NAMALWA (cell line): ENCODE measurements around the gene GPR150.

Experiments used
- DNase-seq: peaks from one replicate; pipeline ENCODE4 v3.0.0-alpha.2; 2015; ENCODE audit warnings: low spot score

GPR150 gene

DNA sequence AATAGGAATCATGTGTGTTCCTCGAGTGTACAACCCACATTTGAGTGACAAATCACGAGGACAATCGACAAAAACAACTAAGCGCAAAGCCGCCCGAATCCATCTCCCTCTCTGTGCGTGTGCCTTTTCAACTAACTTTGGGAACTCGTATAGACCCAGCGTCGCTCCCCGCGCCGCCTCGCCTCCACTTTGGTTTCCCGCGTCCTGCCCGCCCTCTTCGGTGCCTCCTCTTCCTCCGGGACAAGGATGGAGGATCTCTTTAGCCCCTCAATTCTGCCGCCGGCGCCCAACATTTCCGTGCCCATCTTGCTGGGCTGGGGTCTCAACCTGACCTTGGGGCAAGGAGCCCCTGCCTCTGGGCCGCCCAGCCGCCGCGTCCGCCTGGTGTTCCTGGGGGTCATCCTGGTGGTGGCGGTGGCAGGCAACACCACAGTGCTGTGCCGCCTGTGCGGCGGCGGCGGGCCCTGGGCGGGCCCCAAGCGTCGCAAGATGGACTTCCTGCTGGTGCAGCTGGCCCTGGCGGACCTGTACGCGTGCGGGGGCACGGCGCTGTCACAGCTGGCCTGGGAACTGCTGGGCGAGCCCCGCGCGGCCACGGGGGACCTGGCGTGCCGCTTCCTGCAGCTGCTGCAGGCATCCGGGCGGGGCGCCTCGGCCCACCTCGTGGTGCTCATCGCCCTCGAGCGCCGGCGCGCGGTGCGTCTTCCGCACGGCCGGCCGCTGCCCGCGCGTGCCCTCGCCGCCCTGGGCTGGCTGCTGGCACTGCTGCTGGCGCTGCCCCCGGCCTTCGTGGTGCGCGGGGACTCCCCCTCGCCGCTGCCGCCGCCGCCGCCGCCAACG, at the start of gene GPR150:
Gene GPR150, plus strand, starts transcription at position 58 of the 840 bp plus-strand sequence. Its CDS starts 189 bp downstream, at position 247.
- DNase-seq: no peak

GRCh38 chr5:95572016-95572415, 47.9 kb upstream of the GPR150 start:
- no peak for DNase-seq

DNA sequence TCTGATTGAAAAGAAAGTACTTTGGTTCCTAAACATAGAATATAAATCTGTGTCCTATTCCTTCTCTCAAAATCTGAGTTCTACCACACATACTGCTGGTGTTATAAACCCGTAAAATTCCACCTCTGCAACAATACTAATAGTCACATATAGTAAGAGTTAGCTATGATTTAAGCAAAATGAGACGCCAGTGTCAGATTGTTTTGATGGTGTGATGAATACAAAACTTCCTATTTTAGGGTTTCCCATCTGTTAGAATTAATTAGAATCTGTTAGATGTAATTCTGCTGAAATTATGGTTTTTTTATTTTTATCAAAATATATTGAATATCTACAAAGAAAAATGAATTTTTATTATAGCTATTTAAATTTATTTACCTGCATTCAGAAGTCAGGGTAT, 38.3 kb upstream of the GPR150 start:
- no peak for DNase-seq

DNA sequence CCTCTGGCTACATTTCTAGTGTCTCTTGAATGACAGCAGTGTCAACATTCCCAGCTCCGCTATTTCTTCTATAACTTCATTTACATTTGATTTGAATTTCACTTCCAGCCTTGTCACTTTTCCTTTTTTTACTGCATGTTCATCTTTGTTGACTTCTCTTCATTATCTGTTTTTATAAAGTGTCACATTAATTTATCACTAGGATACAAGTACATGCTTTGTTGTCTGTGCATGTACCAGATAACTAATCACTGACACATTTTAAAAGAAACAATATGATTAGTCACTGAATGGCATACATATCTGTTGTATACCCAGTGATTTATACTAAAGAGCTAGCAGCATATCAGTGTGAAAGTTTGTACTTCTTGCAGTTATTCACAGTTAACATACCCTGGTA, 35.9 kb upstream of the GPR150 start:
- no peak for DNase-seq

DNA sequence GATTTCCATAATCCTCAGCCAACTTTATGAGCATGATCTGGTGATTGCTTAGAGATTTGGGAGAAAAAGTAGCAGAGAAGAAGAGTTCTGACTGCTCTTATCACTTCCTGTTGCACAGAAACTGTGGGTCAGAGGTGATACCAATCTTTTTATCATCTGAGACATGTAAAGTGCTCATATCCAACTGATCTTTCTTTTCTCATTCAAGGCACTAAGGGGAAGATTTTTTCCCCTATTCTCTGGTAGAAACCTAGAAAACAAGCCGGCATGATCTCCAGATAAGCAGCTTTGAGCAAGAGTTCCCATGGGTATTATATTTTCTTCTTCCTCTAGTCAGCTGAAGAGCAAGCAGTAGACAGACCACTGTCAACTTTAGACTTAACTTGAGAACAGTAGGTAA, 29.0 kb upstream of the GPR150 start:
- no peak for DNase-seq

GRCh38 chr5:95591490-95591901, 28.4 kb upstream of the GPR150 start:
- DNase-seq: no peak

DNA sequence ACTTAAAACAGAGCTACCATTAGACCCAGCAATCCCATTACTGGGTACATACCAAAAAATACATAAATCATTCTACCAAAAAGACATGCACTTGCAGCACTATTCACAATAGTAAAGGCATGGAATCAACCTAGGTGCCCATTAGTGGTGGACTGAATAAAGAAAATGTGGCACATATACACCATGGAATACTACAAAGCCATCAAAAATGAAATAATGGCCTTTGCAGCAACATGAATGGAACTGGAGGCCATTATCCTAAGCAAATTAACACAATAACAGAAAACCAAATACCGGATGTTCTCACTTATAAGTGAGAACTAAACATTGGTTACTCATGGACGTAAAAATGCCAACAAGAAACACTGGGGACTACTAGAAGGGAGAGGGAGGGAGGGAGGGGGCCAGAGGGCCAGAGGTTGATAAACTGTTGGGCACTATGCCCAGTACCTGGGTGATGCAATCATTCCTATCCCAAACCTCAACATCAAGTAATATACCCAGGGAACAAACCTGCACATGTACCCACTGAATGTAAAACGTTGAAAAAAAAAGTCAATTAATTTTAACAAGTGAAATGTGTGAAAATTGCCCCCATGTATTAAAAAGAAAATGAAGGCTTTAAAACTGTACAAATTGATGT, 24.5 kb upstream of the GPR150 start:
- DNase-seq: no peak

DNA sequence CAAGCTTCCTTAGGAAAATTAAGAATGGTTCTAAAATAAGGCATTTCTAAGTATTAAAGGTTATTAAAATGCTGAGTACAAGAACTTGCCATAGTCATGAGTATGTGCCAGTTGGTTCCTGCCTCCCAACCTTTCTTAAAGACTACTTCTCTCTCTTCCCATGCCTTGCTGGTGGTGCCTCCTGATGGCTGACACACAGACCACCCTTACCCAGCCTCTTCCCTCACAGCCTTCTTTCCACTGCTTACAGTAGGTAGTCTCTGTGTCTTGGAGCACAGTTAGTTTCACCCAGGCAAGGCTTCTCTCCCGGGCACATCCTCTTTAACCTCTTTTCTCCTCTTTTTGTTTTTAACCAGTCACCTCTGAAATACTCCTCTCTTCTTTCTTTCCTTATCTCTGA, 20.6 kb upstream of the GPR150 start:
- no peak for DNase-seq

DNA sequence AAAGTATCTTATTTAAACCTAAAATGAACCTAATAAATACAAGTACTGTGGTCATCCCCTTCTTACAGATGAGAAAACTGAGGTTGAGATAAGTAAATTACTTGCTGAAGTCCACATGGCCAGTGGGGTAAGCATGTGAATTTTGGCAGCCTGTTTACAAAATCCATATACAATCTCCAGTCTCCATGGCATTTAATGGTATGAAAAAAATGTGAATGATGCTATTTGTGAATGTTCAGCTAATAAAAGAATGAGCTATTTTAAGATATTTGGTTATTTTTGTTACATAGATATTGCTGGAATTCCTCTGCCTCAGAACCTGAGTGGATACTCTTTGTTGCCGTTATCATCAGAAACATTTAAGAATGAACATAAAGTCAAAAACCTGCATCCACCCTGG, 19.3 kb upstream of the GPR150 start:
- no peak for DNase-seq

DNA sequence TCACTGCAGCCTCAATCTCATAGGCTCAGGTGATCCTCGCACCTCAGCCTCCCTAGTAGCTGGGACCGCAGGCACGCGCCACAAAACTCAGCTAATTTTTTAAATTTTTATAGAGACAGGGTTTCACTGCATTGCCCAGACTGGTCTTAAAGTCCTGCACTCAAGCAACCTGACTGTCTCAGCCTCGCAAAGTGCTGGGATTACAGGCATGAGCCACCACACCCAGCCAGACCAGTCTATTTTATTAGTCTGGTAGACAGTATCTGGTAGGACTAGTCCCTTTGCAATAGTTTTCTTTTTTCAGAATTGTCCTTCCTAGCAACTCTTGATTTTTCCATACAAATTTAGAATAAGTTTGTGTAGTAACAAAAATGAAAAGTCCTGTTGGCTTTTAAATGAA, 14.1 kb upstream of the GPR150 start:
- no peak for DNase-seq

DNA sequence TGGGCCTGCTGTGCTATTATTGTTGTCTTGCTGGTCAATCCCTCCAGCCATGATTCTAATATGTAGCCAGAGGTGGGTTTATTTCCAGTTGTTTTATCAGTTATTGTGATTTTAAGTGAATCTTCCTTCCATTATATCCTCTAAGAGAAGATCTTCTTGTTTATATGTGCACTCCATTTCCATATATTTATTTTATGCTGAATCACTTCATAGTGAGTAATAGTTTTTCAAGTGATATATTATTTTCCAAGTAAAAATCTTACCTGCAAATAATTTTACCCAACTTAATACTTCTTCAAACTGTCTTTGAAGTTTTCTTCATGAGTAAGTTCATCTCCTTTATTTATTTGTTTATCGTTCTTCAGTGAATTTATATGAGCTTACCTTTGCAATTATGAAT, 13.5 kb upstream of the GPR150 start:
- DNase-seq: no peak

DNA sequence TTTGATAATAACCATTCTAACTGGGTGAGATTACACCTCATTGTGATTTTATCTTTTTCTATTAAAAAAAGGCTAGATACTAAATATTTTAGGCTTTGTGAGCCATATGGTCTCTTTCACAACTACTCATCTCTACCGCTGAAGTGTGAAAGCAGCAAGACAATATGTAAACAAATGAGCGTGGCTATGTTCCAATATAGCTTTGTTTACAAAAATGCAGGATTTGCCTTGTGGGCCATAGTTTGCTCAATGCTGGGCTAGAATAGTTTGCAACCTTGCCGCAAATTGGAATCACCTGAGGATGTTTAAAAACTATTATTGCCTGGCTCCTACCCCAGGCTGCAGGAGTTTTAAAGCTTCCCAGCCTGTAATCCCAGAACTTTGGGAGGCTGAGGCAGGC, 10.2 kb upstream of the GPR150 start:
- no peak for DNase-seq

DNA sequence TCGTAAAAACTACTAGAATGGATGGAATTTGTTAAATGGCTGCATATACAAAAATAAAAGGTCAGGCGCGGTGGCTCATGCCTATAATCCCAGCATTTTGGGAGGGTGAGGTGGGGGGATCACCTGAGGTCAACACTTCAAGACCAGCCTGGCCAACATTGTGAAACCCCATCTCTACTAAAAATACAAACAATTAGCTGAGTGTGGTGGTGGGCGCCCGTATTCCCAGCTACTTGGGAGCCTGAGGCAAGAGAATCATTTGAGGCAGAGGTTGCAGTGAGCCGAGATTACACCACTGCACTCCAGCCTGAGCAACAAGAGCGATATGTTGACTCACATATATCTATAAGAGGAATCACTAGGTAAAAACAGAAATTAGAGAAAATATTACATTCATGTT, 9.3 kb upstream of the GPR150 start:
- DNase-seq: no peak

GRCh38 chr5:95611396-95611795, 8.5 kb upstream of the GPR150 start:
- DNase-seq: no peak

DNA sequence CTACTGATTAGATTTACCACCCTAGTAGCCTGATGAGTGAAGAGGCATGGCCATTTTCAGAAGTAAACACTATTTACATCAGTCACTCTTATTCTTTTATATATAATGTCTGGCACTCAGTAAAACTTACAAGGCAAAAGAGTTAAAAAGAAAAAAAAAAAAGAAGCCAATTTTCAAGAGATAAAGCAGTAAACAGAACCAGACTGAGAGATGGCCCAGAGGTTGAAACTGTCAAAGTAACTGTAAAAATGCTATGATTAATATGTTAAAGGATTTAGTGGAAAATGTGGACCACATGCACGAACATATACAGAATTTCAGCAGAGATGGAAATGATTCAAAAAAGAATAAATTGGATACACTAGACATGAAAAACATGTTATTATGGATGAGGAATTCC, 6.4 kb upstream of the GPR150 start:
- DNase-seq: no peak

GRCh38 chr5:95615164-95615467, 4.8 kb upstream of the GPR150 start:
- DNase-seq: no peak

GRCh38 chr5:95617057-95617456, 2.8 kb upstream of the GPR150 start:
- no peak for DNase-seq

- no peak for DNase-seq
These were observed 791 bp upstream of the GPR150 start for GRCh38 chr5:95619096-95619495.

- no peak for DNase-seq
These were observed 315 bp upstream of the GPR150 start for GRCh38 chr5:95619514-95620029.

DNA sequence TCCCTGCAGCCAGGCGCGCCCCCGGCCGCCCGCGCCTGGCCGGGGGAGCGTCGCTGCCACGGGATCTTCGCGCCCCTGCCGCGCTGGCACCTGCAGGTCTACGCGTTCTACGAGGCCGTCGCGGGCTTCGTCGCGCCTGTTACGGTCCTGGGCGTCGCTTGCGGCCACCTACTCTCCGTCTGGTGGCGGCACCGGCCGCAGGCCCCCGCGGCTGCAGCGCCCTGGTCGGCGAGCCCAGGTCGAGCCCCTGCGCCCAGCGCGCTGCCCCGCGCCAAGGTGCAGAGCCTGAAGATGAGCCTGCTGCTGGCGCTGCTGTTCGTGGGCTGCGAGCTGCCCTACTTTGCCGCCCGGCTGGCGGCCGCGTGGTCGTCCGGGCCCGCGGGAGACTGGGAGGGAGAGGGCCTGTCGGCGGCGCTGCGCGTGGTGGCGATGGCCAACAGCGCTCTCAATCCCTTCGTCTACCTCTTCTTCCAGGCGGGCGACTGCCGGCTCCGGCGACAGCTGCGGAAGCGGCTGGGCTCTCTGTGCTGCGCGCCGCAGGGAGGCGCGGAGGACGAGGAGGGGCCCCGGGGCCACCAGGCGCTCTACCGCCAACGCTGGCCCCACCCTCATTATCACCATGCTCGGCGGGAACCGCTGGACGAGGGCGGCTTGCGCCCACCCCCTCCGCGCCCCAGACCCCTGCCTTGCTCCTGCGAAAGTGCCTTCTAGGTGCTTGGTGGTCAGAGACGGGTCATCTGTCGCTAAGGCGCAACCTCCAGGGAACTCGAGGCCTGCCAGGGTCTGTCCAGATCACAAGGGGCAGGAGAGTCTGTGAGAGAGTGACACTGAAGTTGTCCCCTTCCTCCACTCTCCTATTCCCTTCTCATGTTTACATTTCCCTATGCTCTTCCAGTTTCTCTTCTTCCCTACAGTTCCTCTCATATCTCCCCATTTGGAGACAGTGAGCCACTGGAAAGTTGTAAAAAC, 1.3 kb downstream of the GPR150 start:
- no peak for DNase-seq

DNA sequence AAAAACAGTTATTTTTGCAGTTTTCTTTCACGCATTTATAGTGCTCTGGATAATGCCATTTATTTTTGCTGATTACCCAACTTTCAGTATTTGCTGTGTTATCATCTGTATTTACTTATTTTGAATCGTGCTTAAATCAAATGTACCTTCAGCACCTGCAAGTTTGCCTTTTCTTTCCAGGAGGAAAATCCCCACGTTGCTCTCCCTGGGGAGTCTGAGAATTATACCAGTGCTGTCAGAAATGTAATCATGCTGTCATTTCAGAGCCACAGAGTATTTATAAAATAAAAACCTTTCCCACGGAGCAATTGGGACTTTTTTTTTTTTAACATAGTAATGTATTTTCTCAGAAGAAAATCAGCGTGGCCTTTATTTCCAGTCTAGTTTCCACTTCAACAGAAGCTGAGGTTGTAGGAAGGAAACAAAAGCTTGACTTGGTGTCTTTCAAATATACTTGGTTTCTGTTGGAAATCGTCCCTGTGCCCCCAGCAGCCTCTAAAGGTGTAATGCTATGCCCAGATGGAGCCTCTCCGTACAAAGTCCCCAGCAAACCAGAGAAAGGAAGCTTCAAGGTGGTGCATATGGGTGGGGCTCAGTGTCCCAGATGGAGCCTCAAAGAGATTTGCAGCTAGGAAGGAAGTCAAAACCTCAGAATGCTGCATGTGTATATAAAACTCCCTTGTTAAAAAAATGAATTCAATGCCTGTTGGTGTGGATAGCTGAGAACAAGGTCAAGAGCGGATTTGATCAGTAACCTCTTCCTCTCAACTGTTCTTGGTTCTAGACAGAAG, 2.1 kb downstream of the GPR150 start:
- DNase-seq: no peak

GRCh38 chr5:95623706-95624105, 3.8 kb downstream of the GPR150 start:
- no peak for DNase-seq
